ACC112 (cell line): ENCODE results near the gene METTL14.
A peak's percentile ranks its signal among the peaks of the same experiment; 100 is the strongest.

ENCODE experiments used
- H2AFZ ChIP-seq: fragments of 200-600 bp; sonication (generic); one replicate; pipeline ENCODE4 v1.6.0; 2017; ENCODE audit warnings: antibody characterized with exemption, low read length; ENCODE audit not compliant: unreplicated experiment
- H3K27ac ChIP-seq: fragments of 200-600 bp; sonication (generic); 2 replicates; pipeline ENCODE4 v1.5.1; 2014; ENCODE audit warnings: low read depth, mild to moderate bottlenecking, antibody characterized with exemption, low read length, moderate library complexity
- H3K27me3 ChIP-seq: fragments of 200-600 bp; sonication (generic); 2 replicates; pipeline ENCODE4 v1.6.1; 2014; ENCODE audit warnings: mild to moderate bottlenecking, antibody characterized with exemption, low read length, moderate library complexity, mixed read lengths; ENCODE audit not compliant: insufficient read depth
- H3K36me3 ChIP-seq: fragments of 200-600 bp; sonication (generic); 2 replicates; pipeline ENCODE4 v1.6.1; 2016; ENCODE audit warnings: mild to moderate bottlenecking, antibody characterized with exemption, low read length, moderate library complexity, mixed read lengths; ENCODE audit not compliant: insufficient read depth
- H3K4me1 ChIP-seq: fragments of 200-600 bp; sonication (generic); one replicate; pipeline ENCODE4 v1.6.1; 2016; ENCODE audit warnings: low read length, mixed read lengths; ENCODE audit not compliant: insufficient read depth, unreplicated experiment, control insufficient read depth
- H3K4me3 ChIP-seq: fragments of 200-600 bp; sonication (generic); 2 replicates; pipeline ENCODE4 v1.5.1; 2014; ENCODE audit warnings: mild to moderate bottlenecking, low read depth, low read length
- H3K79me2 ChIP-seq: fragments of 200-600 bp; sonication (generic); one replicate; pipeline ENCODE4 v1.6.0; 2016; ENCODE audit warnings: low read length; ENCODE audit not compliant: control insufficient read depth, unreplicated experiment, insufficient read depth

Gene METTL14

GRCh38 chr4:118712872-118713271, 27.7 kb downstream of the METTL14 start:
- Histone ChIP-seq H3K4me1 (no peaks in the 10 kb centered on the region), H3K27ac (no peak overlapping the region), H3K27me3 (no peaks in the 10 kb centered on the region), H3K4me3 (no peak overlapping the region), H3K36me3 (peaks cover 3% of the 10 kb centered on the region), H2AFZ (no peak overlapping the region), H3K79me2 (no peaks in the 10 kb centered on the region)

GRCh38 chr4:118714682-118715081, 29.5 kb downstream of the METTL14 start:
- Histone ChIP-seq H3K79me2 (no peaks in the 10 kb centered on the region), H3K4me1 (no peaks in the 10 kb centered on the region), H3K36me3 (peaks cover 15% of the 10 kb centered on the region), H2AFZ (no peak overlapping the region), H3K4me3 (no peak overlapping the region), H3K27ac (no peak overlapping the region), H3K27me3 (no peaks in the 10 kb centered on the region)

GRCh38 chr4:118716304-118716703, 31.1 kb downstream of the METTL14 start:
- no peaks in the 10 kb centered on the region for H3K27me3 ChIP-seq
- peaks cover 20% of the 10 kb centered on the region for H3K36me3 ChIP-seq
- no peak overlapping the region for H2AFZ ChIP-seq
- no peaks in the 10 kb centered on the region for H3K79me2 ChIP-seq
- no peak overlapping the region for H3K4me3 ChIP-seq
- H3K27ac ChIP-seq = no peak overlapping the region
- H3K4me1 ChIP-seq = no peaks in the 10 kb centered on the region

GRCh38 chr4:118718511-118719170, 33.4 kb downstream of the METTL14 start:
- H3K4me1 ChIP-seq = no peaks in the 10 kb centered on the region
- H2AFZ ChIP-seq = no peak overlapping the region
- no peak overlapping the region for H3K27ac ChIP-seq
- no peaks in the 10 kb centered on the region for H3K79me2 ChIP-seq
- H3K27me3 ChIP-seq = no peaks in the 10 kb centered on the region
- peaks cover 35% of the 10 kb centered on the region for H3K36me3 ChIP-seq
- H3K4me3 ChIP-seq = no peak overlapping the region

GRCh38 chr4:118721752-118722151, 36.6 kb downstream of the METTL14 start:
- H3K36me3 ChIP-seq = peaks cover 58% of the 10 kb centered on the region
- H3K27me3 ChIP-seq = no peaks in the 10 kb centered on the region
- H3K4me3 ChIP-seq = no peak overlapping the region
- H3K79me2 ChIP-seq = no peaks in the 10 kb centered on the region
- H3K4me1 ChIP-seq = no peaks in the 10 kb centered on the region
- no peak overlapping the region for H3K27ac ChIP-seq
- H2AFZ ChIP-seq = no peak overlapping the region

GRCh38 chr4:118723369-118723768, 38.2 kb downstream of the METTL14 start:
- no peak overlapping the region for H3K4me3 ChIP-seq
- no peaks in the 10 kb centered on the region for H3K79me2 ChIP-seq
- no peak overlapping the region for H2AFZ ChIP-seq
- H3K27ac ChIP-seq = no peak overlapping the region
- peaks cover 6% of the 10 kb centered on the region for H3K4me1 ChIP-seq
- H3K36me3 ChIP-seq = peaks cover 70% of the 10 kb centered on the region
- H3K27me3 ChIP-seq = no peaks in the 10 kb centered on the region

- Histone ChIP-seq H3K27ac (no peak overlapping the region), H3K27me3 (no peaks in the 10 kb centered on the region), H3K4me1 (peaks cover 30% of the 10 kb centered on the region), H3K36me3 (peaks cover 73% of the 10 kb centered on the region), H2AFZ (no peak overlapping the region), H3K4me3 (no peak overlapping the region), H3K79me2 (no peaks in the 10 kb centered on the region)
These were observed 42.2 kb downstream of the METTL14 start for GRCh38 chr4:118727360-118727759.

- H3K4me3 ChIP-seq = peak overlapping the region; percentile 24; the same call in 1 of the 2 replicates
- peak overlapping the region; percentile 45 for H3K27ac ChIP-seq
- peaks cover 74% of the 10 kb centered on the region for H3K36me3 ChIP-seq
These were observed 44.4 kb downstream of the METTL14 start for GRCh38 chr4:118729287-118730286.

GRCh38 chr4:118730683-118731082, 45.5 kb downstream of the METTL14 start:
- Histone ChIP-seq H3K4me3 (no peak overlapping the region), H3K4me1 (peaks cover 42% of the 10 kb centered on the region), H3K27ac (peak overlapping the region; percentile 45; the same call in 1 of the 2 replicates), H3K36me3 (peaks cover 72% of the 10 kb centered on the region), H2AFZ (no peak overlapping the region), H3K79me2 (no peaks in the 10 kb centered on the region), H3K27me3 (no peaks in the 10 kb centered on the region)

More at GRCh38 chr4:118729287-118730286, 44.4 kb downstream of the METTL14 start:
- Histone ChIP-seq H3K79me2 (no peaks in the 10 kb centered on the region), H3K27me3 (no peaks in the 10 kb centered on the region), H2AFZ (no peak overlapping the region), H3K4me1 (peaks cover 42% of the 10 kb centered on the region)

GRCh38 chr4:118732591-118733330, 47.6 kb downstream of the METTL14 start:
- Histone ChIP-seq H2AFZ (no peak overlapping the region), H3K27me3 (no peaks in the 10 kb centered on the region), H3K4me3 (no peak overlapping the region), H3K27ac (peak overlapping the region; percentile 59), H3K4me1 (peaks cover 36% of the 10 kb centered on the region), H3K79me2 (no peaks in the 10 kb centered on the region), H3K36me3 (peaks cover 69% of the 10 kb centered on the region)
